Measurements from ENCODE around the gene POLR1E. TPM values are rescaled to one million over a fixed set of nuclear protein-coding genes. Genes with fewer than 3 reads are reported as not detected.

The POLR1E gene
- total RNA-seq, 1 experiment from 2014 or later = 31.4 TPM

Other genes with a start within 250 kb of the POLR1E start
- 80.7 to 103 TPM (median 102 TPM) in 3 replicates for gene GRHPR, start 63.3 kb upstream of the POLR1E start, total RNA-seq (2021)
- gene ZBTB5, start 20.5 kb upstream of the POLR1E start, total RNA-seq (2021) = 13.2 to 16.7 TPM (median 13.6 TPM) in 3 replicates
- 14.0 to 14.7 TPM (median 14.4 TPM) in 3 replicates for gene FBXO10, start 90.4 kb downstream of the POLR1E start, total RNA-seq (2021)
- 112 to 126 TPM (median 124 TPM) in 3 replicates for gene TOMM5, start 106.6 kb downstream of the POLR1E start, total RNA-seq (2021)
- gene FRMPD1, start 165.0 kb downstream of the POLR1E start, total RNA-seq (2021) = 0.14 to 0.26 TPM (median 0.14 TPM) in 3 replicates

Measured in WTC11 (cell line).